AG10803 (cell line): ENCODE data around the gene ARHGAP28.

Experiments used
- DNase-seq: peaks from one replicate; pipeline ENCODE4 v3.0.0; 2010; ENCODE audit warnings: low read depth
- H3K4me3 ChIP-seq: 2 replicates; pipeline ENCODE4 v1.5.1; 2011; ENCODE audit warnings: mild to moderate bottlenecking, low read length, control low read depth
- TF ChIP-seq, protein P1 (sequence below): conservative IDR thresholded peaks from 2 replicates; pipeline ENCODE4 v1.5.1; 2011; ENCODE audit warnings: mild to moderate bottlenecking, low read length, control low read depth, inconsistent platforms

The ARHGAP28 gene

DNA sequence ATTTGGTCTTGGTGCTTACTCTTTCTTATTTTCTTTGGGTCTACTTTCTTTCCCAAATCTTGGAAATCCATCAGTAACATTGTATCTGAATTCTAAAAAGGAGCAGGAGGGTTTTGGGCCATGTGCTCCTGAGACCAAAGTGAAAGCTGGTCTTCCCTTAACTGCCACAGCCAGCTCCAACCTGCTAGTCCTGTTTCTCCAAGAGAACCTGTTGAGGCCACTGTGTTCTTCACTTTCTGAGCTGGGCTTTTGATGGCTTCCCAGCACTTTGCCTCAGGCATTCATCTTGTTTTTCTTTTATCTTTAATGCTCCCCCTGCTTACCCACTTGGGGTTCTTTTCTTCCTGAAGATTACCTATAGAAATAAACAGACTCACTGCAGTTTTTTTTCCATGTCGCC is 53.3 kb downstream of the ARHGAP28 start:
- no peak overlapping the region for H3K4me3 ChIP-seq
- no peak for DNase-seq
- TF ChIP-seq, protein P1, sequence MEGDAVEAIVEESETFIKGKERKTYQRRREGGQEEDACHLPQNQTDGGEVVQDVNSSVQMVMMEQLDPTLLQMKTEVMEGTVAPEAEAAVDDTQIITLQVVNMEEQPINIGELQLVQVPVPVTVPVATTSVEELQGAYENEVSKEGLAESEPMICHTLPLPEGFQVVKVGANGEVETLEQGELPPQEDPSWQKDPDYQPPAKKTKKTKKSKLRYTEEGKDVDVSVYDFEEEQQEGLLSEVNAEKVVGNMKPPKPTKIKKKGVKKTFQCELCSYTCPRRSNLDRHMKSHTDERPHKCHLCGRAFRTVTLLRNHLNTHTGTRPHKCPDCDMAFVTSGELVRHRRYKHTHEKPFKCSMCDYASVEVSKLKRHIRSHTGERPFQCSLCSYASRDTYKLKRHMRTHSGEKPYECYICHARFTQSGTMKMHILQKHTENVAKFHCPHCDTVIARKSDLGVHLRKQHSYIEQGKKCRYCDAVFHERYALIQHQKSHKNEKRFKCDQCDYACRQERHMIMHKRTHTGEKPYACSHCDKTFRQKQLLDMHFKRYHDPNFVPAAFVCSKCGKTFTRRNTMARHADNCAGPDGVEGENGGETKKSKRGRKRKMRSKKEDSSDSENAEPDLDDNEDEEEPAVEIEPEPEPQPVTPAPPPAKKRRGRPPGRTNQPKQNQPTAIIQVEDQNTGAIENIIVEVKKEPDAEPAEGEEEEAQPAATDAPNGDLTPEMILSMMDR = no peak

DNA sequence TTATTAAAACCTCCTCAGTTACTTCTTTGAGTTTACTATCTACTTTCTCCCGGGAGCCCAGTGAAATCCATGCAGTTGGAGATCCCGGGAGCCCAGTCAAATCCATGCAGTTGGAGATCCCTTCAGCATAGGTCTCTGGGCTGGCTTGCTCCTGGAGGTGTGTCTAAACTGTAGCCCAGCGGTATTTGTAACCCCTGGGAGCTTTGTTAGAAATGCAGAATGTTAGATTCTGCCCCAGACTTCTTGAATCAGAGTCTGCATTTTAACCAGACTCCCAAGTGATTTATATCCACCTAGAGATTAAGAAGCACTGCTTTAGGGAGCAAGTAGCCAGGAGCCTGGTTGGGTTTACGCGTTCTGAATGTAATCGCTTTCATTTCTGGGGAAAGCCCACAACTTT is 54.5 kb downstream of the ARHGAP28 start:
- TF ChIP-seq, protein P1 = no peak
- H3K4me3 ChIP-seq = no peak overlapping the region
- DNase-seq = no peak

DNA sequence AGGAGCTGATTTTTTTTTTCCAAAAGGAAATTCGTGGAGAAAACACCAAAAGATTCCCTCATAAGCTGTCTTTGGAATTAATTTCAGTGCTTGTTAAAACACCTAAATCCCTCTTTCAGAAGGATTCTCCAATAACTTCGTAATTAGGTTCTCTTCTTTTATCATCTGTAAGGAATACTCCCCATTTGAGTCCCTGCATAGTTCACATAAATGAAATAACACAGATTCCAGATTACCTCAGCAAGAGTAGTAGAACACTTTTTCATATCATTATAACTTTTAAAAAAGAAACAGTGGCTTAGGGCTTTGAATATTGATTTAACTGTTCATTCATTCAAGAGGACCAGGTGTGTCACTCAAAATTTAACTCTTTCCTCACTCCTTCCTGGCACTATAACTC is 55.5 kb downstream of the ARHGAP28 start:
- H3K4me3 ChIP-seq = no peak overlapping the region
- TF ChIP-seq, protein P1 = no peak

DNA sequence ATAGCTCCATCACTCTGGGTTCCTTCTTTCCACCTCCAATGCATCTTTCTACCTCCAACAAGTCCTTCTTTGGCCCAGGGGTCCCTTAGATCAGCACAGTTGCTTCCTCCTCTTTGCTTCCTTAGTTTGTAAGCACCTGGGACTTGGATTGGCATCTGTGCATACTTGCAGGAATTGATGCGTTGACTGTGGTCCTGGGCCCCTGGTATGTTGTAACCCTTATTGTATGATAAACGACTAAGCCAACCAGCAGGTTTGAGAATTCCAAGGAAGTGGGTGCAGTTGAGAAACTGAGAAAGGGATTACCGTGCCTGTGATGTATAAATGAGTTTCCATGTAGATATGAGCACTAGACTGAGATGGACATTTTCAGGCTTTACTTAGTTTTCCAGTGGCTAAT is 55.9 kb downstream of the ARHGAP28 start:
- no peak overlapping the region for H3K4me3 ChIP-seq
- TF ChIP-seq, protein P1 = no peak
- DNase-seq = no peak

More for the DNA sequence above, 55.5 kb downstream of the ARHGAP28 start:
- peak; percentile 18 for DNase-seq

DNA sequence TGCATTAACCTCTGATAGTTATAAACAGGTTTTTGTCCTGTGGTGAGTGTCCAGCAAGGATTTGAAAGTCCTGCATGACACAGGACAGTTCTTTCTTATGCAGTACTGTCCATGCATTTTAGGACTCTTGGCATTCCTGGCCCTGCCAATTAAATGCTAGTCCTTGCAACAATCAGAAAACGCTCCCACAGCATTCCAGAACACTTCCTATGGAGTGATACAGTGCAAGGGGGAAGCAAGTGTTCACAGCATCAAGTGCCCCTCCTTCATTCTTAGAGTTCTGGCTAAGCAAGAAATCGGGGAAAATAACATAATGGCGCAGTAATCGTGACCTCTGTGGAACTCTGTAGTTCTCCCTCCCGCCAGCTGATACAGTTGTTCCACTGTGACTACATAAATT is 62.9 kb downstream of the ARHGAP28 start:
- DNase-seq = no peak
- H3K4me3 ChIP-seq = no peak overlapping the region
- TF ChIP-seq, protein P1 = no peak

DNA sequence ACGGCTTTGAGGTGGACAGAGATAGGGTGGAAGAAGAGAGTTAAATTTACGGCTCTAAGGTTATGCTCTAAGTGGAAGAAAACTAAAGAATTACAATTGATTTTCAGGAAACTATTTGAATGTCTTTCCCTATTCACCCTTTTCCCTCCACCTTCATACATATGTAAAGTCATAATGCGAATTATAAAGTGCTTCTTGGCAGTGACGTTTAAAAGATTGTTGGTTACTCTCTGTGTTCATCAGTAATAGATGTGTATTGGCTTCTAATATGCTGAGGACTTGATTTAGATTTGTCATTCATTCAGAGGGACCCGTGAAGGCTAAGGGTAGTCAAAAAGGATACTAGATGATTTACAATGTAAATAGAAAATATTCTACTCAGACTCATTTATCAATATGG is 63.9 kb downstream of the ARHGAP28 start:
- TF ChIP-seq, protein P1 = no peak
- no peak for DNase-seq
- H3K4me3 ChIP-seq = no peak overlapping the region

DNA sequence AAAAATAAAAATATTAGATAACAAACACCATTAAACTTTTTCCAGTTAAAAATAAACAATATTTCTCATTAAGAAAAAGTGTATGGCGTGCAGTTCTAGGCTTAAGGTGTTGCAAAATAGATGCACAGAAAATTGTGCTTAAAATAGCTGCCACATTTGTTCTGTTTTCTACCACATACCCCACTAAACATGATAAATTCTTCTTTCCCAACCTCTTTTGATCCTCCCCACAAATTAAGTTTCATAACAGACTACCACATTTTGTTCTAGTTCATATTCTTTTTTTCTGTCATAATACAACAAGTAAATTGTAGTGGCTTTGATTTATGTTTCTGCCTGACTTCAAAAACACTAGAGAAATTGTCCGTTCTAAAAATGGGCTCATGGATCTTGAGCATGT is 64.5 kb downstream of the ARHGAP28 start:
- TF ChIP-seq, protein P1 = no peak
- no peak for DNase-seq
- no peak overlapping the region for H3K4me3 ChIP-seq
